AG09319 (cell line): Measurements from ENCODE around the gene CLEC12A.

Experiments used
- DNase-seq: peaks from one replicate; pipeline ENCODE4 v3.0.0-alpha.2; 2010; ENCODE audit warnings: low read depth; ENCODE audit errors: extremely low read depth
- TF ChIP-seq, protein P1 (sequence below): IDR thresholded peaks from 2 replicates; pipeline ENCODE4 v1.5.1; 2011; ENCODE audit warnings: low read depth, mild to moderate bottlenecking, inconsistent platforms, low read length, moderate library complexity

CLEC12A gene

DNA sequence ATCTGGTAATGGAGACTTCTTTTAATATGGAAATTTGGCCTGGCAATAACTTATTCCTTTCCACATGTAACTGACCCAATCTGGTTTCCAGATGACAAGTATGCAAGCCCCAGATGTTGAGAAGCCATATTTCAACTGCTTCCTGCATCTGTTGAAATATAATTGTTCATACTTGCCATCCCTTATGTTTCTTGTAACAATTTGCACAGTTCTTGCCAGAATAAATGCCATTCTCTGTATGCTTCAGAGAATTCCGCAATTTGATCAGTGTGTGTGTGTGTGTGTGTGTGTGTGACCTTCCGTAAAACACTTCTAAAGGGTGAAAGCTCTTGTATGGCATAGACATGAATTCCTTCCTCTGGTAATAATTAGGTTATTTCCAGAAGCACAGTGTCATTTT lies 37.3 kb upstream of the CLEC12A start:
- TF ChIP-seq, protein P1, sequence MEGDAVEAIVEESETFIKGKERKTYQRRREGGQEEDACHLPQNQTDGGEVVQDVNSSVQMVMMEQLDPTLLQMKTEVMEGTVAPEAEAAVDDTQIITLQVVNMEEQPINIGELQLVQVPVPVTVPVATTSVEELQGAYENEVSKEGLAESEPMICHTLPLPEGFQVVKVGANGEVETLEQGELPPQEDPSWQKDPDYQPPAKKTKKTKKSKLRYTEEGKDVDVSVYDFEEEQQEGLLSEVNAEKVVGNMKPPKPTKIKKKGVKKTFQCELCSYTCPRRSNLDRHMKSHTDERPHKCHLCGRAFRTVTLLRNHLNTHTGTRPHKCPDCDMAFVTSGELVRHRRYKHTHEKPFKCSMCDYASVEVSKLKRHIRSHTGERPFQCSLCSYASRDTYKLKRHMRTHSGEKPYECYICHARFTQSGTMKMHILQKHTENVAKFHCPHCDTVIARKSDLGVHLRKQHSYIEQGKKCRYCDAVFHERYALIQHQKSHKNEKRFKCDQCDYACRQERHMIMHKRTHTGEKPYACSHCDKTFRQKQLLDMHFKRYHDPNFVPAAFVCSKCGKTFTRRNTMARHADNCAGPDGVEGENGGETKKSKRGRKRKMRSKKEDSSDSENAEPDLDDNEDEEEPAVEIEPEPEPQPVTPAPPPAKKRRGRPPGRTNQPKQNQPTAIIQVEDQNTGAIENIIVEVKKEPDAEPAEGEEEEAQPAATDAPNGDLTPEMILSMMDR, result no peak
- no peak for DNase-seq

DNA sequence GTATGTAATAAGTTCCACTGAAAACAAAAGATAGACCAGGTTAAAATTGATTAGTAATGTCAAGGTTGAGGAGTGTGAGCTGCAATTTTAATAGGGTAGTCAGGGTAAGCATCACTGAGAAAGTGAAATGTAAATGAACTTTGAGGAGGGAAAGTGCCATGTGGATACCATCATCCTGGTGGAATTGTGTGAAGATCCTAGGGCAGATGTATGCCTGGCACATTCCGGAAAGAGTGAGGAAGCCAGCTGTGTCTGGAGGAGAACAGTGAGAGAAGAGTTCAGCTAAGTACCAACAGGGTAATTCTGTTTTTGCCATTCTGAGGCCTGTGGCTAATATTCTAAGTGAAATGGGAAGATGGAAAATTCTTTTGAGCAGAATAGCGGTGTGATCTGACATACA lies 36.2 kb upstream of the CLEC12A start:
- DNase-seq, result no peak
- TF ChIP-seq, protein P1, result no peak

DNA sequence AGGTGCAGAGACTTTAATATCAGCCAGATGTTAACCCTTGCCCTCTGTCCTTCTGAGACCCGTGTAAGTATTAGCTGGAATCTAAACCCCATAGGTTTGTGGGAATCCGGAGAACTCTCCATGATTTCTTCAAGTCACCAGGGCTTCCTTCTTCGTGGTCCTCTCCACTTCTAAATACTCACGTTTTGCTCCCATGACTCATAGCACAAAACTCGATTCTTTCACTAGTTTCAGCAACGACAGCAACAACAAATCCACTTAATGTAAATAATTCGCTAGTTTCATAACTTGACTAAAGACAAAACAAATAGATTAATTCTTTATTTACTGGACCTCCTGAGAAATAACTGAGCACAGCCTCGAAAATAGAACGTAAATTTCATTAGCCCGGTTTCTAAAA lies 34.6 kb upstream of the CLEC12A start:
- no peak for DNase-seq
- TF ChIP-seq, protein P1, result no peak

DNA sequence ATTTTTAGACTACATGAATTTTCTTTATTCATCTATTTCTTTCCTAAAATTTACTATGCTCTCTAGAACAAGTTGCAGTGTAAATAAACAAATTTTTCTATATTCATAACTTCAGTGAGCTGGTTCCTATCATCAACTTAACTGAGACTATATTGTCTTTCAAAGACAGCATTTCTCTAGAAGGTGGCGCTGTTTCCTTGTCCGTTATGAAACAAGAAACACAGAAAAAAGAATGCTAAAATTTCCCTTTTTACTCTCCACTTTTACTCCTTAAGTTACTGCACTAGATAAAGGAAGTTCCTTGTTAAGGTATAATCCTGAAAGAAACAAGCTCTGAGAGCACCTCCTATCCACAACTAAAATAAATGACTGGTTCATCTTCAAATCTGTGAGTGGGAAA lies 30.8 kb upstream of the CLEC12A start:
- DNase-seq, result no peak
- TF ChIP-seq, protein P1, result peak; percentile 22

DNA sequence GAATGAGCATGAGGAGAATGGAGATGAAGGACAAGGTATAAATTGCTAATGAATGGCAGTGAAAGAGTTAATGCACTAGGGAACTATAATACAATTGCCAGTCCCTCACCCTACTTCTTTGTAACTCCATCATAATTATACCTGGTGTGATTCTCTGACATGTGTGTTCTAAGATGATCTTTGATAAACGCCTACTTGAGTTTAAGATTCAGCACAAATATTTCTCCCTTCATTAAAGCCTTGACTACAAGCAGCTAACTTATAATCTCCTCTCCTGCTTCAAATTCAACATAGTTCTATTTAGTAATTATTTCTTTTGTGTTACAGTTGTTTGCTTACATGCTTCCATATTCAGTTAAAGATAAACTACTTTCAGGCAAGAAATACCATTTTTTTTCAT lies 29.4 kb upstream of the CLEC12A start:
- DNase-seq, result no peak
- TF ChIP-seq, protein P1, result no peak

DNA sequence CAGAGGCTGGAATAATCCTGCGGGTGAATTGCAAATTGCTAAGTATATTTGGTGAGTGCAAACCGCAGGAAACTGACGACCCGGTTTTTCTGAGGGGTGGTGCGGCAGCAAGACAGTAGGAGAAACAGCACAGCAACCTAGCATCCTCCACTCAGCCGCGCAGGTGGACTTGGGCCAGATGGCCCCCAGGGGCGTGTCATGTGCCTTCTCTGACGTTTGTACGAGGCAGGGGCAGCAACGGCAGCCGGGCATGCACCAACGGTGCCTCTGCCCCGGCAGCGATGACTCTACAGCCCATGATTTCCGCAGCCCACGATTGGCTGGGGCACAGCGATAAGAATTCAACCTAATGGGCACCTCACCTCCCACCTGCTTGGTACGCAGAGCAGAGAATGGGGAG lies 28.0 kb upstream of the CLEC12A start:
- DNase-seq, result no peak
- TF ChIP-seq, protein P1, result no peak

DNA sequence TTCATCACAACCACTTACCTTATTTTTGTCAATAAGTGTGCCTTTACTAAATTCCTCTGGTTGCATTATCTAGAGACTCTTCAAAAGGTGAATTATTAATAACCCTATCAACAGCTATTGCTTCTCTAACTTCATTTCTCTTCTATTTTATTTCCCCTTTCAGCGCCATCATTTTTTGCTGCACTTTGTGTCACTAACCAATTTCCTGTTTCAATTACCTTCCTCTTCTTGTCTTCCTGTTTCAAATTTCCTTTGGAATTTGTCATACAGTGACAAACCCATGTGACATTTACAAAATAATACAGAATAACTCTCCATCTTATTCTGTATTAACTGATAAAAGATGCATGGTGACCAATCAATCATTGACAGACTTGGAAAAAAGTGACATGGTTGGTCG lies 26.8 kb upstream of the CLEC12A start:
- TF ChIP-seq, protein P1, result no peak
- DNase-seq, result no peak
